GM12864 (cell line): ENCODE results near the gene CBX6.

Source experiments
- DNase-seq: peaks from one replicate; pipeline ENCODE4 v3.0.0-alpha.2; 2011; ENCODE audit warnings: low read depth
- H3K4me3 ChIP-seq: 2 replicates; pipeline ENCODE4 v1.5.1; 2011; ENCODE audit warnings: mild to moderate bottlenecking, low read depth, low read length, control low read depth
- CTCF ChIP-seq: IDR thresholded peaks from 2 replicates; pipeline ENCODE4 v1.5.1; 2011; ENCODE audit warnings: low read depth, mild to moderate bottlenecking, moderate library complexity, low read length, control low read depth, inconsistent platforms; ENCODE audit errors: missing control alignments

The CBX6 gene

GRCh38 chr22:38826801-38827200, 45.2 kb downstream of the CBX6 start:
- no peak overlapping the region for H3K4me3 ChIP-seq
- no peak for TF ChIP-seq CTCF
- no peak for DNase-seq

- TF ChIP-seq CTCF, result no peak
- DNase-seq, result no peak
- no peak overlapping the region for H3K4me3 ChIP-seq
These were observed 45.6 kb downstream of the CBX6 start for GRCh38 chr22:38826386-38826785.

- DNase-seq, result no peak
- peak; percentile 4 for TF ChIP-seq CTCF
- H3K4me3 ChIP-seq, result no peak overlapping the region
These were observed 47.4 kb downstream of the CBX6 start for GRCh38 chr22:38824585-38824984.

GRCh38 chr22:38823637-38824036, 48.4 kb downstream of the CBX6 start:
- no peak for TF ChIP-seq CTCF
- H3K4me3 ChIP-seq, result no peak overlapping the region
- no peak for DNase-seq

- no peak overlapping the region for H3K4me3 ChIP-seq
- TF ChIP-seq CTCF, result no peak
- no peak for DNase-seq
These were observed 48.9 kb downstream of the CBX6 start for GRCh38 chr22:38823076-38823475.

GRCh38 chr22:38820020-38820419, 52.0 kb downstream of the CBX6 start:
- no peak overlapping the region for H3K4me3 ChIP-seq
- TF ChIP-seq CTCF, result no peak
- DNase-seq, result no peak

GRCh38 chr22:38819387-38819940, 52.6 kb downstream of the CBX6 start:
- no peak for TF ChIP-seq CTCF
- no peak for DNase-seq
- H3K4me3 ChIP-seq, result no peak overlapping the region
